ENCODE measurements around the gene STAB2.
A peak's percentile ranks its signal among the peaks of the same experiment; 100 is the strongest.

The STAB2 gene, protein sequence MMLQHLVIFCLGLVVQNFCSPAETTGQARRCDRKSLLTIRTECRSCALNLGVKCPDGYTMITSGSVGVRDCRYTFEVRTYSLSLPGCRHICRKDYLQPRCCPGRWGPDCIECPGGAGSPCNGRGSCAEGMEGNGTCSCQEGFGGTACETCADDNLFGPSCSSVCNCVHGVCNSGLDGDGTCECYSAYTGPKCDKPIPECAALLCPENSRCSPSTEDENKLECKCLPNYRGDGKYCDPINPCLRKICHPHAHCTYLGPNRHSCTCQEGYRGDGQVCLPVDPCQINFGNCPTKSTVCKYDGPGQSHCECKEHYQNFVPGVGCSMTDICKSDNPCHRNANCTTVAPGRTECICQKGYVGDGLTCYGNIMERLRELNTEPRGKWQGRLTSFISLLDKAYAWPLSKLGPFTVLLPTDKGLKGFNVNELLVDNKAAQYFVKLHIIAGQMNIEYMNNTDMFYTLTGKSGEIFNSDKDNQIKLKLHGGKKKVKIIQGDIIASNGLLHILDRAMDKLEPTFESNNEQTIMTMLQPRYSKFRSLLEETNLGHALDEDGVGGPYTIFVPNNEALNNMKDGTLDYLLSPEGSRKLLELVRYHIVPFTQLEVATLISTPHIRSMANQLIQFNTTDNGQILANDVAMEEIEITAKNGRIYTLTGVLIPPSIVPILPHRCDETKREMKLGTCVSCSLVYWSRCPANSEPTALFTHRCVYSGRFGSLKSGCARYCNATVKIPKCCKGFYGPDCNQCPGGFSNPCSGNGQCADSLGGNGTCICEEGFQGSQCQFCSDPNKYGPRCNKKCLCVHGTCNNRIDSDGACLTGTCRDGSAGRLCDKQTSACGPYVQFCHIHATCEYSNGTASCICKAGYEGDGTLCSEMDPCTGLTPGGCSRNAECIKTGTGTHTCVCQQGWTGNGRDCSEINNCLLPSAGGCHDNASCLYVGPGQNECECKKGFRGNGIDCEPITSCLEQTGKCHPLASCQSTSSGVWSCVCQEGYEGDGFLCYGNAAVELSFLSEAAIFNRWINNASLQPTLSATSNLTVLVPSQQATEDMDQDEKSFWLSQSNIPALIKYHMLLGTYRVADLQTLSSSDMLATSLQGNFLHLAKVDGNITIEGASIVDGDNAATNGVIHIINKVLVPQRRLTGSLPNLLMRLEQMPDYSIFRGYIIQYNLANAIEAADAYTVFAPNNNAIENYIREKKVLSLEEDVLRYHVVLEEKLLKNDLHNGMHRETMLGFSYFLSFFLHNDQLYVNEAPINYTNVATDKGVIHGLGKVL (N-terminal part only)

DNA sequence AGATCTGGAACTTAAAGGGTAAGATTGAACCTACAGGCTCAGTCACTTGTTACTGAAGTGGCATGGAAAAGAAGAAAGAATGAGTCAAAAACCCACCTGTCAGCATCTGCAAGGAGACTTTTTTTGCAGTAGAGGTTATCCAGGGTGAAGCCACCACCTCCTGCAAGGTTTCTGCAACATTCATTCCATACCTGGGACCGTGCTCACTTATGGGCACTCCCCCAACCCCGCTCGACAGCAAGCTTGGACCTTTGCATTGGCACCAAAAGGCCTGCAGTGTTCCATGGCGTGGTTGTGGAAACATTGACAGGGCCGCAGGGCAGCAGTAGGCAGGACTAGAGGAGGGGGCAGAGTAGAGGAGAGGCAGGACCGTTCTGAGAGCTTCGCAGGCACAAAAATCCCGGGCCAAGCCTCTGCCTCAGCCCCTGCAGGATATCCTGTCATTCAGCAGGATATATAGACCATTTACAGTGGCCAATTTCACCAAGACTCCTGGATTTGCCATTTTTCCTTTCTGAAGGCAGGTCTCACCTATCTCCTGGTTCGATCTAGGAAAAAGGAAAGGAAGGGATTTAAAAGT lies at the start of gene STAB2:
Gene STAB2, plus strand, starts transcription at position 483 of the 580 bp plus-strand sequence. CDS start 204 bp downstream, outside the sequence.
- DNase-seq, result no peak

DNA sequence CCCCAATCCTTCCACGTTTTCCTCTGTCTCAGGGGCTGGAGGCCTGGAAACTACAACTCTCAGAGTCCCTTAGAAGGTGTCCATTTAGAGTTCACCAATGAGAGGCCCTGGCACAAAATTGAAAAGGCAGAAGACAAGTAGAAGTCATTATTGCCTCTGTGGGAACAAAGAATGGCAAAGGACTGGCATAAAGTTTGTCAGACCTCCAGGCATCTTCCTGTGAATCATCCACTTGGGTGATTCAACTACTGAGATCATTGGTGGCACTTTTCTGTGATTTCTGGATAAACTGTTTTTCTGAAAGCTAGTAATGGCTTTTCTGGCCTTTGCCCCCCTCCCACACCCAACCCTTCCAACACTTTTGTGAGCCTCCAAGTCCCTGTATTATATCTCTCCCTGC lies 48.7 kb upstream of the STAB2 start:
- DNase-seq, result no peak

DNA sequence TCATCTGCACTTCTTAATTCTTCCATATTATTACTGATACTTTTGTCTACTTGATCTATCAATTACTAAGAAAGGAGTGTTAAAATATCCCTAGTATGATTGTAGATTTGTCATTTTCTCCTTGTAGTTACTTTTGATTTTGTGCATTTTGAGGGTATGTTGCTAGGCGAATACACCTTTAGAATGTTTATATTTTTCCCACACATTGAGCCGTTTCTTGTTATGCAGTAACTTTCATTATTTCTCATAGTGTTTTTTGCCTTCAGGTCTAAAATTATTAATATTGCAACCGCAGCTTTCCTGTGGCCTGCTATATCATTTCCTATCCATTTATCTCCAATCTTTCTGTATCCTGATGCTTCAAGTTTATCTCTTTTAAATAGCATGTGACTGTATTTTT lies 46.8 kb upstream of the STAB2 start:
- no peak for DNase-seq

DNA sequence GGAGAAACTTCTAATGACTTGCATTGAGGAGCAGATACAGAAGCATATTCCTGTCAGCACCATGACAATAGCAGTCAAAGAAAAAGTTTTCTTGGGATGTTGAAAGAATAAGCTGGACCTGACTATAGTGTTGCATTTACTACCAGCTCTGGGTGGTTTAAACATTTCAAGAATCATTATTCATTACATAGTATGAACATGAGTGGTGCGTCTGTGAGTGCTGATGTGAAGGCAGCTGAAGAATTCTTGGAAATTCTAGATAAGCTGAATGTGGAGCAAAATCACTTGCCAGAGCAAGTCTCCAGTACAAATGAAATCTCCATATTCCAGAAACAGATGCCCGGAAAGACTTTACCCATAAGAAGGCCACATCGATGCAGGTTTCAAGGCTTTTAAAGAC lies 45.0 kb upstream of the STAB2 start:
- no peak for DNase-seq

DNA sequence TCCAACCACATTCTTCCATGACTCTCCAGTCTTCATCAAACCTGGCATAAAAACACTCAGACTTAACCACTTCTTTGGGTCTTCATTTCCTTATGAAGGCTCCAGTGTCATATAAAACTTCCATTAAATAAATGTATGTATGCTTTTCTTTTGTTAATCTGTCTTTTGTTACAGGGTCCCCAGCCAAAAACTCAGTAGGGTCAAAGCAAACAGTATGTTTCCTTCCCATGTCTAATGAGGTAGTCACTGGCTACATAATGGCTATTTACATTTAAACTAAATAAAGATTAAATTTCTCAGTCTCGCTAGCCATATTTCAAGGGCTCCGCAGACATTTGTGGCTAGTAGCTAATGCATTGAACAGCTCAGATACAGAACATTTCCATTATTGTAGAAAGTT lies 40.1 kb upstream of the STAB2 start:
- DNase-seq, result no peak

DNA sequence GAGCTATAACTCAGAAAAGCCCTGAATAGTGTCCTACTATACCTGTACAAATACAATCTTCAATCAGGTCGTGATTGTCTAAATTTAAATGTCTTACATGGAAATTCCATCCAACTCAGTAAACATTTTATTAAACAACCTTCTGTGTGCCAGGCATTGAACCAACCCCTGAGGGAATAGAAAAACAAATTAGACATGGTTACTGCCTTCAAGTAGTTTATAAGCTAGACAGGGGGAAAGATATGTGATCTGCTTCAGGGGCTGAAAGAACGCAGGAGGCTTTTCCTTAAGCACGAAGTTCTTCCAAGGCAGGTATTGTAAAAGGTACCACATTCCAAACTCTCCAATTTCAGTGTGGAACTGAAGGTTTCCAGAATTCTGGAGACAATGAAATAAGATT lies 39.7 kb upstream of the STAB2 start:
- no peak for DNase-seq

DNA sequence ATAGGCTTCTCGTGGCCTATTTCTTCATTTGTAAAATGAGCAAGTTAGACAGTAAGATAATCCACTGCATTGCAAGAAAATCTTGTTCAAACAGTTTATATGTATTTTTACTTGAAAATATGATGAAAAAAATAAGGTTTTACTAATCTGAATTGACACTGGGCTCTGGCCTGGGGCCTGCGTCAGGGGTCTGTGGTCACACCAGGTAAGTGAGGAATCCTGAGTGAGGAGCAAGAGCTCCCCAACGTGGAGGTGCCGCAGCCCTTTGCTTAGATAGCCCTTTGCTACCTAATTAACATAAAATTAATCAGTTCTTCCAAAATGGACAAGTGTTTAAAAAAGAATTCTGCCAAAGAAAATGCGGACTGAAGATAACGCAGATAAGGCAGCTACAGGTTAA lies 39.1 kb upstream of the STAB2 start:
- no peak for DNase-seq

DNA sequence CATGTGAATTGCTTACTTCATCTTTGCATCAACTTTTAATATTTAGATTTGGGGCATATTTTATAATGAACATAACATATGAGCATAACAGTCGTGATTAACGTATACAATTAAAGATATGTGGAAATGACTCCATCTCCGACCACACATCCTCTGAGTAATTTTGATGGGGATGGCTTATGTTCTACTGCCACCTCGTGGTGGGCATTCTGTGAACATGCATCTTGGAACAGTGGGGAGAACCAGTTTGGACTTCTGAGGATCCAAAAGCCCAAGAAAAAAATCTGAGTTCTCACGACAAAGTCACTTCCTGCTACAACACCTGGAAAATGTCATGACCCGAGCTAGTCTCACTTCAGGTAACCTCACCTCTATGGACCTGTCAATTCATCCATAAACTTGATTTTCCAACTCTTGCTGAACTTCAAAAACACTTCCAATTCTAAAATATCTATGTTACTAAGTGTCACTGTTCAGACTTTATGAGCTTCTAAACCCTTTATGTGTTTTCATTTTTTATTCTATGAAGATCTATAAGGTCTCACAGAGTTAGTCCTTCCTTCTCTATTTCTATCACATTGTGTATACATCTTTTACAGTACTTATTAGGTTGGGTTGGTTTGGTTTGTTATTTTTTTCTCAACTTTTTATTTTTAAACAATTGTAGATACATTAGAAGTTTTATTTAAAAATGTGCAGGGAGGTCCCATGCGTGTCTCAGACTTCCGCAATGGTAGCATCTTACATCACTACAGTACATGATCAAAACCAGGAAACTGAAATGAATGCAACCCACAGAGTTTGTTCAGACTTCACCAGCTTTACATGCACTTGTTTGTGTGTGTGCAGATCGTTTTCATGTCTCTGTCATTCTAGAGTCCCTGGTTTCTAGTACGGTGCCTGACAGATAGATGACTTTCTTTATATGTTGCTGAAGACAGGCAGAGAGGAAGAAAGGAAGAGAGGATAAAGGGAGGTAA lies 38.2 kb upstream of the STAB2 start:
- peak; percentile 57 to 71 for DNase-seq

DNA sequence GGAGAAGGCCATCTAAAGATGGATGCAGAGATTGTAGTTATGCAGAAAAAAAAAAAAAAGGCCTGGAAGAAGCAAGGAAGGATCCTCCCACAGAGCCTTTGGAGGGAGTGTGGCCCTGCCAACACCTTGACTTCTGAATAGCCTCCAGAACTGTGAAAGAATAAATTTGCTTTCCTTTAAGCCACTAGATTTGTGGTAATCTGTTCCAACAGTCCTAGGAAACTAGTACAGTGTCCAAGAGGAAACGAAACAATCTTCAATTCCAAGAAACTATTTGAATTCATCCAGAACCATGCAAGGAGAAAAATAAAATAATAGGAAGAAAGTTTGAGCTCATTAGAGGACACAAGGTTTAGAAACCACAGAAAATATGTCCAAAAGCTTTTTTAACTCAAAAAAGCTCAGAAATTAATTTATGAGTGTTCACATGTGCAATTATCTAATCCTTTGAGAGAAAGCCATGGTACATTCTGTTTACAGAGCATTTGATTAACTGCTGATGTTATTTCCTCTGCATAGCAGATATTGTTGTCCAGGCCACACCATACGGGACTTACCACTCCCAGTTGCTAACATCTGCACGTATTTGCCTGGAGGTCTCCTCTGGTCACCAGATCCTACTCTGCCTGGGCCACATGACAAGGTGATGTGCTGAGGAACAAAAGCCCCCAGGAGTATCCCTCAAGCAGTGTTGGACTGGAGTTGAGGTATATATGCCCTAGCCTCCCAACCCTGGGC lies 30.0 kb upstream of the STAB2 start:
- no peak for DNase-seq

DNA sequence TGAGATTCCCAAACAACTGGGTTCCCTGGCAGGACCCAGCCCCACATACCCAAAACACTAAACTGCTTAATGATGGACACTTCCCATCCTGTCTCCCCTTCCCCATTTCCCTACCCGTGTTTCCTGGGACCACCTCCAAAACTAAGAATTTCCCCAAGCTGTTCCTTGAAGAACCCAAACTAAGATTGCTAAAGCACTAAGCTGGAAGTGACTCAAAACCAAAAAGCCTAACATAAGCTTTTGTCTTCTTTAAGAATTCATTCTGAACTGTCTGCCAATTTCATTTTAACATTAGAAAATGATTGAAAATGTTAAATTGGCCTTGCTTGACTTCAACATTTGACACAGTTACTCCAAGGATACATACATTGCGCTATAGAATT lies 29.5 kb upstream of the STAB2 start:
- no peak for DNase-seq

DNA sequence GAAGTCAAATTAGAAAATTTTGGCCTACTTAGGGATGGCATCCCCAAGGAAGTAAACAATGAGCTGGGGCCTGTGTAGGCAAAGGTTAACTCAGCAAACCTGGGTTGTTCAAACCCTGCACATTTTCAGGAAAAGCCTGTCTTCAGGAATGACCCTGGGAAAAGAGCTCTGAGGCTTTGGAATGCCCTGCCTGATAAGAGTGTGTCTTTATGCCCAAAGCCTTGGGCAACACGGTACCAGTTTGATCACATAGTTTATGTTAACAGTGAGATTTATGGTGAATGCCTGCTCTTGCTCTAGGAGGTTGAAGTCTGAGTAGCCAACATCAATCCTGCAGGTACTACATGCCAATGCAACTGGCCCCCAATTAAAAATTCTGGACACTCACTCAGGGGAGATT lies 28.2 kb upstream of the STAB2 start:
- no peak for DNase-seq

DNA sequence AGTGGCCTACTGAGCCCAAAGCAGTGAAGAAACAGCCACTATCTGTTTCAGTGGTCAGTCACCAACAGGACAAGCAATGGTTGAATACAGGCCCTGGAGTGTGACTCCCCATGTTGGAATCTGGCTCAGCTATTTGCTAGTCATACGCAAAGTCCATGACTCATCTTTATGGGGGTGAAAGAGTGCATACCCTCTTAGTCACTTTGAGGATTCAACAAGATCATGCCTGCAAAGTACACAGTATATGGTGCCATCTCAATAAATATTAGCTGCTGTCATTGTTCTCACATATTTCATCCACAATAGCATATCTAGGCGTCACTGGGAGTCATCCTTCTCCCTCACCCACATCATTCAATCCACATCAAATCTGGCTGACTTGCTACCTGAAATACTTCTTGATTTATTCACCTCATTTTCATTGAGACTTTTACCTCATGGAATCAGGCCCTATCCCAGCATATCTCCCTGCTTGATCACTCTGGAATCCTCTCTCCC lies 26.4 kb upstream of the STAB2 start:
- DNase-seq, result no peak

DNA sequence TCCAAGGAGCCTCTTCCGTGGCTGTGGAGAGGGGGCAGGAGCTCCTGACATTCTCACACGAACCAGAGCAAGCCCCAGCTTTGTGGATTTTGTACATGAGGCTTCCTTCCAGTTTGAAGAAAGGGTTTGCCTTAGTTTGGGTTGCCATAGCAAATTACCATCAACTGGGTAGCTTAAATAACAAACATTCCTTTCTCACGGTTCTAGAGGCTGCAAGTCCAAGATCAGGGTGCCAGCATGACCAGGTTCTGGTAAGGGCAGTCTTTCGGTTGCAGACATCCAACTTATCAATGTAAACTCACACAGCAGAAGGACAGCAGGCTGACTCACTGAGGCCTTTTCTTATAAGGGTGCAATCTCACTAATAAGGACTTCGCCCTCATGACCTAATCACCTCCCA lies 25.9 kb upstream of the STAB2 start:
- no peak for DNase-seq

DNA sequence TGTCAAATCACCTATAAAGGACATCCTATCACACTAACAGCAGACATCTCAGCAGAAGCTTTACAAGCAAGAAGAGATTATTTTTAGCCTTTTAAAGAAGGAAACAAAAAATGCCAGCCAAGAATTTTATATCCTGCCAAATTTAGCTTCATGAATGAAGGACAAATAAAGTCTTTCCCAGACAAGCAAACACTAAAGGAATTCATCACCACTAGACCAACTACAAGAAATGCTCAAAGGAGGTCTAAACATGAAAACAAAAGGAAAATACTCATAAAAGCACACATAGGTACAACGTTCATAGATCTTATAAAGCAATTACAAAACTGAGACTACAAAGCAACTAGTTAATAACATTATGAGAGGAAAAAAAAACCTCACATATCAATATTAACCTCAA lies 20.7 kb upstream of the STAB2 start:
- DNase-seq, result no peak

DNA sequence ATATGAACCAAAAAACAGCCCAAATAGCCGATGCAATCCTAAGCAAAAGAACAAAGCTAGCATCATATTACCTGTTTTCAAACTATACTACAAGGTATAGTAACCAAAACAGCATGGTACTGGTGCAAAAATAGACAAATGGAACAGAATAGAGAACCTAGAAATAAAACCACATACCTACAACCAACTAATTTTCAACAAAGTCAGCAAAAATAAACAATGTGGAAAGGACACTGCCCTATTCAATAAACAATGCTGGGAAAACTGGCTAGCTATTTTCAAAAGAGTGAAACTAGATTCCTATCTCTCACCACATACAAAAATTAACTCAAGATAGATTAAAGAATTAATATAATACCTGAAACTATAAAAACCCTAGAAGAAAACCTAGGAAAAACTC lies 17.8 kb upstream of the STAB2 start:
- DNase-seq, result no peak

DNA sequence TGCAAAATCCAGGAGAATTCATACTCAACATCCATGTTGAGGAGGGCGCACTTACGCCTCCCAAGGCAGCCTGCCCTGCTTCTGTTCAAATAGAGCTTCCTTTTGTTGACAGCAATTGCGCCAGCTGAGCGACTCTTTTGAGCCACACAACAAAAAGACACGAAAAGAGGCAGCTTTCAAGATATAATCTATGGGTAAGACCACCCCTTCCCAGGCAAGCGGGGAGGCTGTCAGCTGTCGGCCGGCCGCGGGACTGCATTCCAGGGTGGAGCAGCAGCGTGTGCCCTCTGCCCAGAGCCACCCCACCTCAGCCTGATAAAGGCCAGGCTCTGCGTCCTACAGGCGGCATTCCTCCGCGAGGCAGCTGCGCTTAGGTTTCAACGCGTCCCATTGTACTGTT lies 15.8 kb upstream of the STAB2 start:
- no peak for DNase-seq

DNA sequence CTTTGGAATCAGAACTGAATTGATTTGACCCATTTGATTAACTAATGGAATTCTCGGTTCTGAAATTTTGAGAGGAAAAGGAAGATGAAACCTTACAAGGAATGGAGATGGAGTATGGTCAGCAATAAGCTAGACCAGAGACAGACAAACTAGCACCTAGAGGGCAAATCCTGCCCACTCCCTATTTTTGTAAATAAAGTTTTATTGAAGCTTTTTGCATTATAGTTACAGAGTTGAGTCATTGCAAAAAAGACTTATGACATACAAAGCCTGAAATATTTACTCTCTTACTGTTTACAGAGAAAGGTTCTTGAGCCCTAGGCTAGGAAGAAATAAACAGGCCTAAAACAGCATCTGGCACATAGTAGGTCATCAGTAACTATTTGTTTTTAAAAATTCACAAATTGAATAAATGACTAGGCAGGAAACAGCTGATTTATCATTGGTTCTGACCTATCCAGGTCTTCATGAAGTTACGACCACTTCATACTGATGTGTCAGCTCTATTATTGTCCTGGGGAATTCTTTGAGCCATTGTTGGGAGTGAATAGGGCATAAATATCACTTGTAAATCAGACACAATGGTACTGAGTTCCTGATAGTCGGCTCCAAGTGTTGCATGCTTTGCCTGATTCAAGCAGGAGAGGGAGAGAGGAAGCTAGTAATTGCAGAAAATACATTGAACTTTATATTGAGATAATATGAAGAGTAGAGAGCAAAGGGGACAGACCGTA lies 14.6 kb upstream of the STAB2 start:
- no peak for DNase-seq

DNA sequence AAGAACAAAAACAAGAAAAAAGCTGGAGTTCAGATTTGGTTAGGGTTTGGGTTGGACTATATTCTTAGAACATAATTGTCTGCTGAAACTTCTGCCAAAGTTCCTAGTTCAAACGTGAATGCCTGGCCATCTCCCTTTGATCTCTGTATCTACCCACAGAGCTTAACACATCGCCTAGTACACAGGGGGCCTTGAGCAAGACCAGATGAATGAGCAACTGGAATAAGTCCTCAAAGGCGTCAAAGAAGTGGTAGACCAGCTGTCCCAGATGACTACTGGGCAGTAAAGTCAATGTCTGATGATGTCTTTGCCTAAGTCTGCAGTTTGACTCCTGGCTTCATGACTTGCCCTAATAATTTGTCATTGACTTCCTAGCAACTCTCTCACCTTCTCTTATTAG lies 13.9 kb upstream of the STAB2 start:
- no peak for DNase-seq

DNA sequence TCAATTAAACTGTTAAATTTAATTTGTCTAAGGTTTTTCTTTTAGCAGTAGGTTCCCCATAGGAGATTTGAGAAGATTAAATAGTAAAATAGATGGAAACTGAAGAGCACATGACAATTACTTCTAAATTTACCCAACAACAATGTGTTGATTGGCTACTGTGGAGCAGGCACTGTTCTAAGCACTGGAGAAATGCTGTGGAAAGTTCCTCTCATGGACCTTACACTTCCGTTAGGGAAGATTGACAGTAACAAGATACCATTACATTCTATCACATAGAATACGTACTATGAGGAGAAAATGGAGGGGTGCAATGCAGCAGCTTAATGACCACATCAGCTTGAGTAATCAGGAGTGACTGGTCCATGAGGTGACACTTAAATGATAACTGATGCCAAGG lies 8.1 kb upstream of the STAB2 start:
- DNase-seq, result no peak

DNA sequence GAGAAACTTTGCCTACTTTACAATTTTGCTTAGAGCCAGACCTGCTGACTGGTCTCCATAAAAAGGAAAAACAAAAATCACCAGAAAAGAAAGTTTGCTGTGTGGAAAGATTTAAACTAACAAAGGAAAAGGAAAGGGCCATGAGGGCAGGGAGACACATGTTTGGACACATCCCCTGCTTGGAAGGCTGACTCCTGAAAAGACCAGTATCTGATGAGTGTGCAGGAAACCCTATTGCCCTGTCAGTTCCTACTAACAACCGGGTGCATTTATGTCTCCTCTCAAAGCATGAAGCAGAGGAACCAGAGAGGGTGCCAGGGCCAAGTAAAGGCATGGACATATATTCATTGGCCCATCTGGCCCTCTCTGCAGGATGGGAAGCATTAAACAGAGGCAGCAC lies 7.0 kb upstream of the STAB2 start:
- DNase-seq, result no peak

Measured in CD4-positive, alpha-beta T cell treated with Interferon alpha-2 for 1 hour (primary cell).